Lung (tissue), 12 donors: ENCODE results near the gene GOLIM4. TPM values are rescaled to one million over a fixed set of nuclear protein-coding genes. Genes with fewer than 3 reads are reported as not detected.
"Not testable (repeated sequence)": the region's sequence is repeated elsewhere in the genome, so short reads cannot be mapped to it uniquely, and the experiment has no call there.

Experiments used
- ATAC-seq: fragments of 200-7000 bp; cut with Tn5 transposase; one replicate; pipeline ENCODE4 v1.9.1; 2020; ENCODE audit warnings: moderate number of reproducible peaks; ENCODE audit not compliant: insufficient read depth, low FRiP score
- DNase-seq, 3 donors: peaks; one replicate each; pipeline ENCODE4 v3.0.0-alpha.2; 2013 to 2017
- H3K27ac ChIP-seq, 2 donors: one replicate each; pipeline ENCODE4 v1.5.1; 2013; ENCODE audit warnings: mild to moderate bottlenecking in 2 of 2, moderate library complexity in 2 of 2, control low read depth in 1 of 2, inconsistent platforms in 1 of 2, low read depth in 1 of 2, low read length in 1 of 2
- H3K27me3 ChIP-seq, 3 donors: one replicate each; pipeline ENCODE4 v1.5.1; 2013; ENCODE audit warnings: low read length in 2 of 3; ENCODE audit not compliant: control insufficient read depth in 3 of 3, insufficient read depth in 3 of 3
- H3K36me3 ChIP-seq, 4 donors: one replicate each; pipeline ENCODE4 v1.5.1; 2013; ENCODE audit warnings: low read length in 4 of 4, mild to moderate bottlenecking in 1 of 4, moderate library complexity in 1 of 4; ENCODE audit not compliant: control insufficient read depth in 4 of 4, insufficient read depth in 4 of 4
- H3K4me1 ChIP-seq, 5 donors: one replicate each; pipeline ENCODE4 v1.5.1; 2013; ENCODE audit warnings: low read length in 5 of 5, mild to moderate bottlenecking in 2 of 5, moderate library complexity in 1 of 5; ENCODE audit not compliant: control insufficient read depth in 5 of 5, insufficient read depth in 5 of 5
- H3K4me3 ChIP-seq: one replicate; pipeline ENCODE4 v1.5.1; 2013; ENCODE audit warnings: mild to moderate bottlenecking, control low read depth, moderate library complexity
- H3K9ac ChIP-seq, 2 donors: one replicate each; pipeline ENCODE4 v1.5.1; 2013; ENCODE audit warnings: low read length in 2 of 2, control low read depth in 1 of 2; ENCODE audit not compliant: insufficient read depth in 1 of 2
- H3K9me3 ChIP-seq, 4 donors: one replicate each; pipeline ENCODE4 v1.5.1; 2013; ENCODE audit warnings: low read length in 3 of 4, mild to moderate bottlenecking in 1 of 4, moderate library complexity in 1 of 4; ENCODE audit not compliant: control insufficient read depth in 4 of 4, insufficient read depth in 3 of 4
- CTCF ChIP-seq: IDR thresholded peaks from 2 replicates; pipeline ENCODE4 v1.5.1; 2012; ENCODE audit warnings: mild to moderate bottlenecking; ENCODE audit errors: control extremely low read depth, extremely low read depth
- whole genome bisulfite sequencing, 2 donors: extraction: QIAGEN DNeasy Blood & Tissue Kit; methylation state at CpG; one replicate each; pipeline ENCODE4 v1.1.7; 2013; 5-methylcytosine and 5-hydroxymethylcytosine counted together
- polyA plus RNA-seq, 2 donors: library from polyadenylated mRNA; stranded (reverse); fragments of 200-250 nt; gene quantifications; one replicate each; pipeline ENCODE4 v1.2.1, GENCODE V29; 2013
- total RNA-seq, 2 donors: library from RNA; depleted of rRNA in 1 of 2; stranded (reverse); fragments of >200 nt in 1 of 2; gene quantifications; one replicate each; pipeline ENCODE4 v1.2.1, GENCODE V29; 2014 to 2021
- donor health status: control.
- donor health status: control.
- donor health status: Bipolar disorder and iron deficiency.
- donor health status: healthy.
- donor health status: DM: yes; HTN: yes; CAD: no.

Gene GOLIM4
- total and polyA plus RNA-seq, 4 donors, result 22.2 to 52.9 (median 33.3) TPM

GRCh38 chr3:168138421-168138820 is 42.7 kb upstream of the GOLIM4 start:
- 66 to 70% methylated on average over 5 of the region's 5 CpGs for WGBS, 2 donors
- Histone ChIP-seq H3K27me3 (no peaks in the 10 kb centered on the region), H3K36me3 (no peaks in the 10 kb centered on the region), H3K9me3 (no peaks in the 10 kb centered on the region), H3K27ac (no peak overlapping the region), H3K4me1 (peaks cover 0 to 17% (median 0%) of the 10 kb centered on the region in 5 donors), H3K4me3 (no peak overlapping the region), H3K9ac (no peak overlapping the region)
- no peak for TF ChIP-seq CTCF
- DNase-seq (peak in 2 of 3 donors; percentile 83 to 84), ATAC-seq (no peak)

- no peaks in the 10 kb centered on the region for H3K9me3 ChIP-seq
- no peak for DNase-seq
- H3K4me3 ChIP-seq, result no peak overlapping the region
- no peaks in the 10 kb centered on the region for H3K27me3 ChIP-seq
- H3K9ac ChIP-seq, result no peak overlapping the region
- no peak for ATAC-seq
- H3K36me3 ChIP-seq, result no peaks in the 10 kb centered on the region
- WGBS, 2 donors, result 72 to 85% methylated on average over 5 of the region's 5 CpGs
- H3K4me1 ChIP-seq, result peaks cover 0 to 9% (median 0%) of the 10 kb centered on the region in 5 donors
- no peak for TF ChIP-seq CTCF
- H3K27ac ChIP-seq, result no peak overlapping the region
Observed at GRCh38 chr3:168134931-168135330, 39.2 kb upstream of the GOLIM4 start.

GRCh38 chr3:168130250-168130649 is 34.5 kb upstream of the GOLIM4 start:
- not testable (repeated sequence) for H3K27ac ChIP-seq, H3K27me3 ChIP-seq, DNase-seq, H3K36me3 ChIP-seq, H3K9me3 ChIP-seq, H3K9ac ChIP-seq, H3K4me3 ChIP-seq, H3K4me1 ChIP-seq, ATAC-seq
- 91 to 96% methylated on average over 3 of the region's 3 CpGs for whole genome bisulfite sequencing, 2 donors

- H3K27me3 ChIP-seq, H3K9ac ChIP-seq, H3K9me3 ChIP-seq, H3K4me3 ChIP-seq, H3K36me3 ChIP-seq, DNase-seq, H3K4me1 ChIP-seq, H3K27ac ChIP-seq, ATAC-seq: not testable (repeated sequence)
- 96 to 97% methylated on average over 8 of the region's 8 CpGs for WGBS, 2 donors
Observed at GRCh38 chr3:168128463-168128862, 32.7 kb upstream of the GOLIM4 start.

- H3K4me3 ChIP-seq, result no peak overlapping the region
- H3K27me3 ChIP-seq, result no peaks in the 10 kb centered on the region
- no peak for ATAC-seq
- H3K4me1 ChIP-seq, result peaks cover 0 to 17% (median 0%) of the 10 kb centered on the region in 5 donors
- H3K36me3 ChIP-seq, result no peaks in the 10 kb centered on the region
- peaks cover 0 to 3% (median 0%) of the 10 kb centered on the region in 4 donors for H3K9me3 ChIP-seq
- no peak for DNase-seq
- no peak overlapping the region for H3K27ac ChIP-seq
- TF ChIP-seq CTCF, result no peak
- no peak overlapping the region for H3K9ac ChIP-seq
- 90 to 92% methylated on average over 1 of the region's 1 CpG for WGBS, 2 donors
Observed at GRCh38 chr3:168127466-168127865, 31.7 kb upstream of the GOLIM4 start.
